K562 (cell line): ENCODE results near the gene ERC2.

Source experiments
- CHD1 ChIP-seq: fragments of 200-600 bp; sonication (generic); IDR thresholded peaks from one replicate; pipeline ENCODE4 v1.6.1; 2012; ENCODE audit warnings: mild to moderate bottlenecking, moderate library complexity, low read length, inconsistent platforms
- CREM ChIP-seq: IDR thresholded peaks from 2 replicates; pipeline ENCODE4 v1.6.1; 2014; ENCODE audit warnings: antibody characterized with exemption, low read depth
- JUN ChIP-seq, 2 experiments: sonication (generic) in 1 of 2; formaldehyde crosslinking in 1 of 2; IDR thresholded peaks; 2 replicates each; pipeline versions ENCODE4 v1.6.1 to v1.8.0; 2012 to 2022; ENCODE audit warnings: borderline replicate concordance in 2 of 2, mild to moderate bottlenecking in 2 of 2, improper control_type of control experiment in 1 of 2, low read depth in 1 of 2, low read length in 1 of 2, missing genetic modification reagents in 1 of 2
- NR4A1 ChIP-seq, 2 experiments: fragments of 250-450 bp in 1 of 2; fragments of 450-650 bp in 1 of 2; sonication (Bioruptor Pico) in 1 of 2; IDR thresholded peaks; 2 replicates each; pipeline versions ENCODE4 v1.4.0 to v1.6.1; 2016 to 2020; ENCODE audit warnings: mild to moderate bottlenecking in 2 of 2, missing compliant biosample characterization in 1 of 2, missing genetic modification characterization in 1 of 2, moderate library complexity in 1 of 2
- SAP30 ChIP-seq: fragments of 200-600 bp; sonication (generic); IDR thresholded peaks from 2 replicates; pipeline ENCODE4 v1.6.1; 2012; ENCODE audit warnings: borderline replicate concordance, low read depth, mild to moderate bottlenecking, moderate library complexity, low read length, control low read depth, inconsistent platforms; ENCODE audit not compliant: insufficient read depth, poor library complexity, severe bottlenecking
- SMARCA4 ChIP-seq: fragments of 450-650 bp; IDR thresholded peaks from 2 replicates; pipeline ENCODE4 v1.6.1; 2016

DNA sequence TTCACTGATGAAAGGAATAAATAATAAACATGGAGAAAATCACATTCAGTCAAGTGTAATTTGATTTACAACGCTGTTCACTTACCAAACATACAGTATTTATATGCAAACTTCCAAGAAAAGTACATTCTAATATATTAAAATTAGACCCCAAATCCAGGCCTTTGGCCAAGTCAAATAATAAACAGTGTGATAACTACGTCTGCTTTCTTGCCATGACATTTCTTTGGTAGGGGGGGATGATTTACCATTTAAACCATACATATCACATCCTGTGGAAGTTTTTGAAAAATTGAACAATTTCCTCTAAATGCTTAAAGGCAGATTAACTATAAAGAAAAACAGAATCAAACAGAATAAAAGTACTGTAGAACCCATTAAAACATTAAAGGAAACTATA, 613.0 kb downstream of the ERC2 start:
- TF ChIP-seq SMARCA4 (no peak), NR4A1 (CRISPR knock-in tag; IDR thresholded peaks at IDR 0.05) (no peak), NR4A1 (tag; IDR thresholded peaks at IDR 0.05) (no peak), CHD1 (no peak), SAP30 (no peak), JUN (IDR thresholded peaks at IDR 0.05; ENCODE audit: borderline replicate concordance, low read depth, low read length) (no peak), JUN (CRISPR knock-in tag; IDR thresholded peaks at IDR 0.05; ENCODE audit: borderline replicate concordance) (no peak), CREM (no peak)
